ENCODE results near the gene IL16.
"Not testable (repeated sequence)": the region's sequence is repeated elsewhere in the genome, so short reads cannot be mapped to it uniquely, and the experiment has no call there.

Gene IL16

DNA sequence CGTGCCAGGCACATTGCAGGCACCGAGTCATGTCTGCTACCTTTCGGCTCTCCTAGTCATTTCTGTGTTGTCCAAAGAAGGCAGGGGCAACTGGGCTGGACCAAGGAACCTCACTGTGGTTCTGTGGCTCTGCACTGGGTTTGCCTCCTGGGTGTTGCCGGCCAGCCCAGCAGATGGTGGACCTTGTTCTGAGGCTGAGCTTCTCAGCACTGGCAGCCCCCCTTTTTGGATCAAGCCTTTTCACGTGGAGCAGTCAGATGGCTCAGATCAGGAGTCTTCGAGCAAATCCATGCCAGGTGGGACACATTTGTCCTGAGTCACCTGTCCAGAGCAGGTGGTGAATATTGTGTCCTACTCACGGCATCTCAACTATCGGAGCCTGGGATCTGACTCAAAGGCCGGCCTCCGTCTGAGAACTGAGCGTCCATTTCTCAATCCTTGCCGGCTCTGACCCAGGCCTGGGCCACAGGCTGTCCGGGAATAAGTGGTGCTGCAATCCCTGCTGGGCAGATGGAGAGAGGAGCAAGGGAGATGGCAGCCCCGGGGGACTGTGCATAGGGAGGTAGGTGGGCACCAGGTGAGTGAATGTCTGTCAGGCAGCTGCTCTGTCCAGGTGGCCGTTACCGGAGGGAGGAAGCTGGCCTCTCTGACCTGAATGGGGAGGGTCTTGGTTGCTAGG, at the start of gene IL16:
Gene IL16, plus strand, starts transcription at position 304 of the 679 bp plus-strand sequence. CDS start 28,521 bp downstream, outside the sequence.
- no peak for DNase-seq

DNA sequence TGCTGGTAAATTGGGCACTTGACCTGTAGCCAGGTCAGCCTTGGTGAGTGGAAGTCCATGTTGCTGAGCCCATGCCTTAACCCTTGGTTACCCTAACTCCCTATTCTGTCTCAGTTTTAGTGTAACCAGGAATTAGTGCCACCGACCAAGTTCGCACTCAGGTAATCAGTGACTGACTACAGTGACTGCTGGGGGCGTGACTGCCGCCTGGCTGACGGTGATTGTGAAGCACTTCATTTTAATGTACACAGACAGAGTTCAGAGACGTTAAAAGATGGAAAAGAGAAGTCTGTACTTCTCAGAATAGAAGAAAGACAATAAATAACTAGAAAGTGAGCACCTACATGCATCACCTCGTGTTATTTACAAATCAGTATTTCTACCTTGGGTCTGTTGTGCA, 45.3 kb upstream of the IL16 start:
- DNase-seq, result no peak

DNA sequence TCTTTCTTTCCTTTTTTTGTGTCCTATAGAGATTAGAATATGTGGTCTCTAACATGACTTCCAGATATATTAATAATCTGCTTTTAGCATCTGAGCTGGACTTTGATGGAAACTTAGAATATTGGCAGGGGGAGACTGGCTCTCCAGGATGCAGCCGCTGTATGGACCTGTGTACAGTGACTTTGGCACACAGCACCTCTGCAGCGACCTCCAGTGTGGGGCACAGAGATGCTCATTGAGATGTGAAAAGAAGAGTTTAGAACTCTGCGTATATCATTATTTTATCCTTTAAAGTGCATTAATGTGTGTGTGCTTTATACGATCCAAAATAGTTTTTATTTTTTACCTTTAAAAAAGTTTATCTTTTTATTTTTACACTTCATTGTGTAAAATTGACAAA, 44.3 kb upstream of the IL16 start:
- DNase-seq, result no peak

DNA sequence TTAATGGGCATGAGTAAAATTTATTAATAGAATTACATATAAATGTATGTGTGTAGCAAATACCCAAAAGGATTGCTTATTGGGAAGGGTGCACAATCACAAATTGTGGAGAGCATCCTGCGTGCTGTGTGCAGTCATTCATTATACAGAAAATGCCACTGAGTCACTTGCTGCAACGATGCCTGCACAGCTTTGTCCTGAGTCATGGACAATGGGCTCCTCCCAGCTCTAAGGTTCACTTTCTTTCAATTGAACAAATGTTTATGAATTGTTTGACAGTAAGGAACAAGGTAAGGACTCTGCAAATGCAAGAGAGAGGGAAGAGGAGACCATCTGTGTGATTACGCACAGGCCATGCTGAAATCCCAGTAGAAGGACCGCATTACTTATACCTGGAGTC, 43.9 kb upstream of the IL16 start:
- no peak for DNase-seq

DNA sequence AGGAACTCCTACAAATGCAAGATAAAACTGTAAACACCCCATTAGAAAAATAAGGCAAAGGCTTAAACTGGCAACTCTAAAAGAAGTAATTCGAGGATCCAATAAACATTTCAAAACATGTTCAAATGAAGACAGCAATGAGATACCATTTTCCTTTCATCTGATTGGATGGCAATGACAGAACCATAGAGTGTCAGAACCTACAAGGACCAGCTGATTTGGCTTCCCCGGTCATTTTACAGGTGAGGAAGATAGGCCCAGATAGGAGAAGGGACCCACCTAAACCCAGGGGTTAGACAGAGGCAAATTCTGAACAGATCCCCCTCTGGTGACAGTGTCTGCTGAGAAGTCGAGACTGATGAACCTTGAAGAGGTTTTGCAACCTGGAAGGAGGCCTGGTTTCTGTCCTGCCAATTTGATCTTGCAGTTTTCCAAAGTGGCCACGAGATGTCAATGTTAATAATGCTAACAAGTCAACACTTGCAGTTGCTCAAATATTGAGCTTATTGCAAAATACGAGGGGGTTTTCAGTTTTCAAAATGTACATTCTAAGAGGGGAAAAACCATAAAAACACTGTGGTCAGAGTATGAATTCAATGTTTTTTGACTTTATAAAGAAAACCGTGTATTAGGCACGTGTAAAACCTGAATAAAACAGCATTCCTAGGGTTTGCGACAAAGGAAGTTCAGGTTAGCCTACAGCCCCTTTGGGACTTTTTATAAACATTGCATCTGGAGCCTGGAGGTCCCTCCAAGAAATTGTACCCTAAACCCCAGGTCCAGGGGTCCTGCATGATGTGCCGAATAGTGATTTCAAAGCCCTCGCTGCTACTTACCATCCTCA, 41.1 kb upstream of the IL16 start:
- no peak for DNase-seq

GRCh38 chr15:81156324-81156723, 40.4 kb upstream of the IL16 start:
- DNase-seq, result no peak

GRCh38 chr15:81157195-81157938, 39.3 kb upstream of the IL16 start:
- no peak for DNase-seq

DNA sequence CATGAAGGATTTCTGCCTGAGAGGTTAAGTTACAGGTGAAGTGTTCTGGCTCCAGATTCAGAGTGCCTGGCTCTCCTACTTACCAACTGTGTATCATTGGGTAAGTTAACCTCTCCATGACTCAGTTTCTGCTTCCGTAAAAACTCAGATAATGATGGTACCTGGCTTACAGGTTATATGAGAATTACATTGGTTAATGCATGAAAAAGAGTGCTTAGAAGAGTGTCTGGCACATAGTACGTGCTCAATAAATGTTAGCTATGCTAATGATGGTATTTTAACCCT, 38.8 kb upstream of the IL16 start:
- no peak for DNase-seq

DNA sequence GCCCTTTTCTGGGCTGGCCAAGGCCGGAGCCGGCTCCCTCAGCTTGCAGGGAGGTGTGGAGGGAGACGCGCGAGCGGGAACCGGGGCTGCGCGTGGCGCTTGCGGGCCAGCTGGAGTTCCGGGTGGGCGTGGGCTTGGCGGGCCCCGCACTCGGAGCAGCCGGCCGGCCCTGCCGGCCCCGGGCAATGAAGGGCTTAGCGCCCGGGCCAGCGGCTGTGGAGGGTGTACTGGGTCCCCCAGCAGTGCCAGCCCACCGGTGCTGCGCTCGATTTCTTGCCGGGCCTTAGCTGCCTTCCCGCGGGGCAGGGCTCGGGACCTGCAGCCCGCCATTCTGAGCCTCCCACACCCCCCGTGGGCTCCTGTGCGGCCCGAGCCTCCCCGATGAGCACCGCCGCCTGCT, 38.1 kb upstream of the IL16 start:
- not testable (repeated sequence) for DNase-seq

- no peak for DNase-seq
Observed at GRCh38 chr15:81160312-81161159, 36.1 kb upstream of the IL16 start.

GRCh38 chr15:81161160-81161673, 35.5 kb upstream of the IL16 start:
- no peak for DNase-seq

DNA sequence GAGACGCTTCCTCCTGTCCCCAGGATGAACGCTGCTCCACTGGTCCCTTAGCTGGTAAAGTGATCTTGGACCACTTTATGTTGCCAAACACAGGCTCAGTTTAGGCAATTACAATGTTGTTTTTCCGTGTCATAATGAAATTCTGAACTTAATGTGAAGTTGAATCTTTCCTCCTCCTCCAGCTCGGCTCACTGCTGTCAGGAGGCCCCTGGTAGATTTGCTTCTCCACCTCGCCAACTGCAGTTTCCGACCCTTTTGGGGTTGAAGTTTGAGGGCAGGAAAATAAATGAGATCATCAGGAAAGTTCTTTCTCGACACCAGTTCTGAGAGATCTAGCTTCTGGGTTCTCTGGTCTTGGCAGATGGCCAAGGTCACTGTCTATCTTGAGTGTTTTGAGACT, 34.8 kb upstream of the IL16 start:
- no peak for DNase-seq

- DNase-seq, result no peak
Observed at GRCh38 chr15:81163961-81164800, 32.5 kb upstream of the IL16 start.

- DNase-seq, result no peak
Observed at GRCh38 chr15:81165535-81165934, 31.1 kb upstream of the IL16 start.

DNA sequence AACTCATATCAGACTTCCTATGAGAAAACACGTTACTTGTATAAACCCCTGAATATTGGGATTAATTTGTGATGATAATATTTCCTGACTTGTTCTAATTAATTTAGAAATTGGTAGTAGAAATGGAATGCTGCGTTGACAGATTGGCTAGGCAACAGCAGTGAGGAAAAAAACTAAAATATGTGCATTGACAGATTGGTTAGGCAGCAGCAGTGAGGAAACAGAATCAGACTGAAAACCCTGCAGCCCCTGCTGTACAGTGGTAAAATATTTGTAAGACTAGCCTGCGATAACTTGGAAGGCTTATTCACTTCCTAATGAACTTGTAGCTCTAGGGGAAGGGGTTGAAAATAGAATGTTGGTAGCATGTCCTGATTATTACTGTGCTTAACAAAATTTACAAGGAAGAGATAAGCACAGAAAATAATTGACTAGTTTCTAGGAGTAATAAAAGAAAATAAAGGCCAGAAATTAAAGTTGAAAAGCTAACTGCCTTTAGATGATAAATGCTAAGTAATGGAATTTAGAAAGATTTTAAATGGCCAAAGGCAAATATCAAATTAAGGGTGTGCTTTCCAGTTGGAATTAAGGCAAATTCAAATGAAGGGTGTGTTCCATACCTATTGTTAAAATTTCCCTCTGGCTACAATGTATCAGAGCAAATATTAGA, 29.9 kb upstream of the IL16 start:
- no peak for DNase-seq

- no peak for DNase-seq
Observed at GRCh38 chr15:81168131-81168526, 28.6 kb upstream of the IL16 start.

GRCh38 chr15:81168644-81169043, 28.0 kb upstream of the IL16 start:
- no peak for DNase-seq

DNA sequence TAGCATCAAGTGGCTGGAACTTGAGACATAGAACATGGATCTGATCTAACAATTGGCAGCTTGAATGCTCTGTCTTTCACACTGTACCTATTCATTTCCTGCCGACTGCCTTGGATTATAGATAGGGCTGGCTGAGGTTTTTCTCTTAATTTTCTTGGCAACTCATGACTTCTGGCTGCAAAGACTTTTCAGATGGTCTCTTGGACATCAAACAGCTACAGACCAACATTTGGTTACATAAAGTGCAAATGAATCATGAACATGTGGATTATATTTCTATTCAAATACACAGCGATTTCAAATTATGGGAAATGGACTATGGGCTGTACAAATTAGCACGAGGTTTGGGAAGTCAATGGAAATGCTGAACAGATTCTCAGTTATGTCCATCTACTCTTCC, 26.2 kb upstream of the IL16 start:
- DNase-seq, result no peak

- no peak for DNase-seq
Observed at GRCh38 chr15:81171286-81171685, 25.4 kb upstream of the IL16 start.

DNA sequence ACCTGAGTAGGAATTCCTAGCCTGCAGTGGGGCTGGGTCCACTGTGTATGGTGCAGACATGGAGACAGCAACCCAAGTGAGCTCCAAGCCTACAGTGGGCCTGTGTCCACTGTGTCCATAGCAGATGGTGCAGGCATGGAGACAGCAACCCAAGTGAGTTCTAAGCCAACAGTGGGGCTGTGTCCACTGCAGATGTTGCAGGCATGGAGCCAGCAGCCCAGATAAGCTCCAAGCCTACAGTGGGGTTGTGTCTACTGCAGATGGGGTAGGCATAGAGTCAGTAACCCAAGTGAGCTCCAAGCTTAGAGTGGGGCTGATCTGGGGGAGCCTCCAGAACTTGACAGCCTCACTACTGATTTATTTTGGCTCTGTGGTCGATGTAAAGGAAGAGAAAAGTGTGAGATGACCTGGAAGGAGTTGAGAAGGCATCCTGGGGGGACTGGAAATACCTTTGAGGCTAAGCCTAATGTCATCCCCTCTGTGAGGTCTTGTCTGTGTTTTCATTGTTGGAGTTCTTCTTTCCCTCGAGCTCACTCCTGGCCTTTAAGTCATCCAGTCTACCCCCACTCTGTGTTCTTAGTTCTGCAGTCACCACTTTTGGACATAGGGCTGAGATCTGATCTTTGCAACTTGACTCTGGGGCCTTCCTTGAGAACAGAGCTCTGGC, 22.4 kb upstream of the IL16 start:
- no peak for DNase-seq

Measured in stimulated activated naive CD4-positive, alpha-beta T cell treated with Interleukin-2 at 50 U/mL for 16 hours (primary cell).